Measurements from ENCODE around the gene SSC4D.
"Not testable (repeated sequence)": the region's sequence is repeated elsewhere in the genome, so short reads cannot be mapped to it uniquely, and the experiment has no call there.

Gene SSC4D

DNA sequence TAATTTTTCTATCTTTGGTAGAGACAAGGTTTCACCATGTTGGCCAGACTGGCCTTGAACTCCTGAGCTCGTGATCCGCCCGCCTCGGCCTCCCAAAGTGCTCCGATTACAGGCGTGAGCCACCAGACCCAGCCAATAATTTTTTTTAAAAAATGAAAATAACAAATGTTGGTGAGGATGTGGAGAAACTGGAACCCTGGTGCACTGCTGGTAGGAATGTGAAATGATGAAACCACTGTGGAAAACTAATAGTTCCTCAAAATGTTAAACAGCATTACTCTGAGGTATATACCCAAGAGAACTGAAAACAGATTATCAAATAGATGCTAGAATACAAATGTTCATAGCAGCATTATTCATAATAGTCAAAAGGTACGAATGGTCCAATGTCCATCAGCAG, 27.7 kb downstream of the SSC4D start:
- DNase-seq, result no peak

DNA sequence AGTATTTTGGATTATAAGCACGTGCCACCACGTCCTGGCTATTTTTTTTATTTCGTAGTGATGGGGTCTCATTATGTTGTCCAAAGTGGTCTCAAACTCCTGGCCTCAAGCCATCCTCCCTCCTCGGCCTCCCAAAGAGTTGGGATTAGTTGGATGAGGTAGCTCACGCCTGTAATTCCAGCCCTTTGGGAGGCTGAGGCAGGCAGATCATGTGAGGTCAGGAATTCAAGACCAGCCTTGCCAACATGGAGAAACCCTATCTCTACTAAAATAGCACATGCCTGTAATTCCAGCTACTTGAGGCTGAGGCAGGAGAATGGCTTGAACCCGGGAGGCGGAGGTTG, 28.9 kb downstream of the SSC4D start:
- DNase-seq, result no peak

DNA sequence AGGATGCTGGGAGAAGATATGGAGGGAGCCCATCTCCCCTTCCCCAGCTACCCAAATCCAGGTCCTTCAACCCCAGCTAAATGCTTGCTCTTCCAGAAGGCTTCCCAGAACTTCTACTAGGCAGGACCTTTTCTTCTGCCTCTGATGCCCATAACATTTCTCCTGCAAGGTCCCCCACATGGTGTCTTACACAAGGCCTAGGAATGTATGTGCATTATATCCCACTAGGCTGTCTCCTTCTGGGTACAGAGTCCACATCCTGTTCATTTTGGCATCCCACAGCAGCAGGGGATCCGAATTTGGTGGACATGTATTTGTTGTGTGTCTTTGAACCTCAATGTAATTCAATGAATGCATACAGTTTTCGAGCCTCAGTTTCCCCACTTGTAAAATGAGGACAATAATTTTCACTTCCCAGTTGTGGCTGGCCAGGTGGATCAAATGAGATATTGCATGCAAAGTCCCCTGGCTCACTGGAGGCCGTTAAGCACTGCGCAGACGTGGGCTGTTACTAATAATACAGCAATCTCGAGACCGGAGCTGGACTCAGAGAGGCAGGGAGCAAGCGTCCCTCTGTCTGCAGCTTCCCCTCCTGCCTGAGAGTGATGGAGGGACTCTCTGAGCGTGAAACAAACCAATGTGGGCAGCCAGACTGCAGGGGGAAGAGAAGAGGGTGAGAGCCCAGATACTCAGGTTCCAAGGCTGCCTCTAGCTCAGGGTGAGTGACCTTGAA, 32.1 kb downstream of the SSC4D start:
- DNase-seq, result peak; percentile 35

DNA sequence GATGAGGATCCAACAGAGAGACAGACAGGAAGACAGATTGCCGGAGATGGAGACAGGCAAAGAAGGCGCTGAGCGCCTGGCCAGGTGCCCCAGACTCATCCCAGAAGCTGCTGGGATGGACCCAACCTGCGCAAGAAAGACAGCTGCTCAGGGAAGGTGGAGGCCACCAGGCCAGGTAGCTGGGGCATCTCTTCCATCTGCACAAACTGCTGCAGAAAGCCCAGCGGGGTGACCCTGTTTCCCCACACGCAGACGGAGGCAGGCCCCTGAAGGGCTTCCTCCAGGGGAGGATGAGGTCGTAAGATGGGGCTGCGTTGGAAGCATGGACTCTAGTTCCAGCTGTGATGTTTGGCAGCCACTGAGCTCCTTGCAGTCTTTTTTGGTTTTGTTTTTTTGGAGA, 34.2 kb downstream of the SSC4D start:
- DNase-seq, result no peak

DNA sequence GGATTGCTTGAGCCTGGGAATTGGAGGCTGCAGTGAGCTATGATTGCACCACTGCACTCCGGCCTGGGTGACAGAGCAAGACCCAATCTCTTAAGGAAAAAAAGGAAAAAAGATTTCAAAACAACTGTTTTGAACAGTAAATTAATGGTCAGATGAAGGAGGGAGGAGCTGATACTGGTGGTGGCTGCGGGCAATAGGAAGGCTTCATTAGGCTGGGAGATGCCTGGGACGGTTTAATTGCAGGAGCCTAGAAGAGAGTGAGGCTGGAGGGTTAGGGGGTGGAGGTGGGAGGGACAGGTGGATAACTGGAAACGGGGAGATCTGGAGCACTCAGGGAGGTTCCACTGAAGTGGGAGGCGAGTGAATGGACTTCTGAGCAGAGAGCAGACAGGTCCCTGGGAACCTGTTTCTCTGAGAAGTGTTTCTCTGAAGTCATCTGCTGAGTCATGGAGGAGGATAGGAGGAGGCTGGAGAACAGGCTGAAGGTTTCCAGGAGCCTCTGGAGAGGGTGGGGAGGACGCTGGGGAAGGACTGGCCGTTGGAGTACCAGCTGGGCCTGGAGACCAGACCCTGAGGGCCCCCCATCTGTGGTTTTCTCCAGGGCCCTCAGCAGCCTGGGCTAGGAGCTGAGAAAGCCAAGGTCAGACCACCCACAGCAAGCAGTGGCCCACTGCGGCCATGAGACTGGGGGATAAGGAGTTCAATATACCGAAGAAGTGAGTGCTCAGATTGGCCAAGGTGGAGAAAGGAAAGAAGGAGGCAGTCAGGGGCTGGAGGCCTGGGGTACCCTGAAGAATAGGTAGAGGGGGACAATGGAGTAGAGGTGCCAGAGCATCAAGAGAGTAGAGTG, 36.3 kb downstream of the SSC4D start:
- DNase-seq, result no peak

DNA sequence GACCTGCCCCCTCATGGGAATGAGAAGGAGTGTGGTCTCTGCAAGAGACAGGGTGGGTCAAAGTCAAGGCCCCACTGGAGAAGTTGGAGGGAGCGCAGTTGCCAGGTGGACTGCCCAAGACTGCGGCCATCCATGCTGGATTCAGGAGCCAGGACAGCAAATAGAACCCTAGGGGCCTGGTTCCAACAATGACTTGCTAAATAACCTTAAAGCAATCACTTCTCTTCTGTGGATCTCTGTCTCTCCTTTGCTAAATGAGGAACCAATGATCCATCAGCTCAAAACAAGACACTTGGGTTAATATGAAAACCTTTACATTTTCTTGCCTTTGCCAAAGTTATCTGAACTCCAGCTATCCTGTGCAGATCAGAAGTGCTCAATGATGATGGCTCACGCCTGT, 38.1 kb downstream of the SSC4D start:
- no peak for DNase-seq

DNA sequence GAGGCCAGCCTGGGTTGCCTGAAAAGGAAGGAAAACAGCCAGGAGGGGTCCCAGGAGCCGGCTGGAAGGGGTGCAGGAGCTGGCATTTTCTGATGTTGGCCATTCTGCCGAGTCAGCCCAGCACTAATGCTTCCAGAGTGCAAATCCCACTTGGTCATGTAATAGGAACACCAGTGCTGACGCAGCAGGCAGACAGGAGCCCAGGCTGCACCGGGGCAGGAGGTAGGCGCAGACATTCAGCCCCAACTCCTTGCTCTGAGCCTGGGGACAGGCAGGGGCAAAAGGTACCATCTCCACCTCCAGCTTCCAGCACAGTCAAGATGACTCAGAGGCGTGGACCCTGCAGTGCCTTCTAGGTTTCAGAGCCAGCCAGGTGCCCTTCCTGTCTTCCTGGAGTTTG, 40.5 kb downstream of the SSC4D start:
- no peak for DNase-seq

DNA sequence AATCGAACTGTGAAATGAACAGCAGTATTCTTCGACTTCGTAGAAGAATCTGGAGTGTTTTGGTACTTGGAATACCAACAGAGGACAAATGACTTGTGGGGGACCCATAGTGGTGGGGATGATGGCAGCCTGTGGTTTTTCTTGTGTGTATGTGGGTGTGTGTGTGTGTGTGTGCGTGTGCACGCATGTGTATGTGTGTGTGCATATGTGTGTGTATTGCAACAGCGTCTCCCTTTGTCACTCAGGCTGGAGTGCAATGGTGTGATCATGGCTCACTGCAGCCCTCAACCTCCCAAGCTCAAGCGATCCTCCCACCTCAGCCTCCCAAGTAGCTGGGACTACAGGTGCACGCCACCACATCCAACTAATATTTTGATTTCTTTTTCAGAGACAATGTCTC, 41.3 kb downstream of the SSC4D start:
- DNase-seq, result no peak

DNA sequence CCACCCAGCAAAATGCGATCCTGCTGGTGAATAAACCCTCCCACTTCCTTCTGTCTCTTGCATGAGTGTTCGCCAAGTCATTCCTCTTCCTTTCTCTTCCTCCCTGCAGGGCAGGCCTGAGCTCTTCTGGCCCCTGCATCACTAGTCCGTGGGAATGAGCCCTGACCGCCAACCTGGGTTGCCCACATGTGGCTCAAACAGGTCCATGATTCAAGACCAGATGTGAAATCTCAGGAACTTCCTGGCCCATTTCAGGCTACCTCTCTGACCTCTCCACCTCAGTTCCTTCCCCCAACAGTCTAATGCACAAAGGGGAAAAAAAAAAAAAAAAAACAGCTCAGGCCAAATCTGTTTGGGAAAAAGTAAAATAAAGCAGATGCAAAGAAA, 45.3 kb downstream of the SSC4D start:
- DNase-seq, result no peak

DNA sequence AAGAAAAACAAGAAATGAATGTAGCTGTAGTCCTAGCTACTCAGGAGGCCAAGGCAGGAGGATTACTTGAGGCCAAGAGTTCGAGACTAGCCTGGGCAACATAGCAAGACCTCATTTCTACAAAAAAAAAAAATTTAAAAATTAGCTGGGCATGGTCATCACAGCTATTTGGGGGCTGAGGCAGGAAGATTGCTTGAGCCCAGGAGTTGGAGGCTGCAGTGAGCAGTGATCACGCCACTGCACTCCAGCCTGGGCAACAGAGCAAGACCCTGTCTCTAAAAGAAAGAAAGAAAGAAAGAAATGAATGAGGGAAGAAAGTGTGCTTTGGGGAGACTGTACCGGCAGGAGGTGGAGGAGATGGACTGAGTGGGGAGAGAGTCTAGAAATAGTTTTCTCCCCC, 45.7 kb downstream of the SSC4D start:
- not testable (repeated sequence) for DNase-seq

DNA sequence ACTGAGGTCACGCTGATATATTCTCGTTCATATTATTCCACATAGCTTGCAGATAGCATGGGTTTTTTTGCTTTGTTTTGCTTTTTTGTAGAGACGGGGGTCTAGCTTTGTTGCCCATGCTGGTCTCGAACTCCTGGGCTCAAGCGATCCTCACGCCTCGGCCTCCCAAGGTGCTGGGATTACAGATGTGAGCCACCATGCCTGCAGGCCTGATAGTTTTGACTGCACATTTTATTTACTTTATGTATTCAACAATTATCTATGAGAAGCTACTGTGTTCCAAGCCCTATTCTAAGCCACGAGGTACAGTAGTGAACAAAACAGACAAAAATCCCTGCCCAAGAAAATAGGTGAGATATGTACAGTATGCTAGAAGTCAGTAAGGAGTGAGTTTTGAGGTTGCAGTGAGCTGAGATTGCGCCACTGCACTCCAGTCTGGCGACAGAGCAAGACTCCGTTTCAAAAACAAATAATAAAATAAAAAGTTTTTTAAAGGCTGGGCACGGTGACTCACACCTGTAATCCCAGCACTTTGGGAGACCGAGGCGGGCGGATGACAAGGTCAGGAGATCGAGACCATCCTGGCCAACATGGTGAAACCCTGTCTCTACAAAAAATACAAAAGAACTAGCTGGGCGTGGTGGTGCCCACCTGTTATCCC, 49.4 kb downstream of the SSC4D start:
- DNase-seq, result no peak

DNA sequence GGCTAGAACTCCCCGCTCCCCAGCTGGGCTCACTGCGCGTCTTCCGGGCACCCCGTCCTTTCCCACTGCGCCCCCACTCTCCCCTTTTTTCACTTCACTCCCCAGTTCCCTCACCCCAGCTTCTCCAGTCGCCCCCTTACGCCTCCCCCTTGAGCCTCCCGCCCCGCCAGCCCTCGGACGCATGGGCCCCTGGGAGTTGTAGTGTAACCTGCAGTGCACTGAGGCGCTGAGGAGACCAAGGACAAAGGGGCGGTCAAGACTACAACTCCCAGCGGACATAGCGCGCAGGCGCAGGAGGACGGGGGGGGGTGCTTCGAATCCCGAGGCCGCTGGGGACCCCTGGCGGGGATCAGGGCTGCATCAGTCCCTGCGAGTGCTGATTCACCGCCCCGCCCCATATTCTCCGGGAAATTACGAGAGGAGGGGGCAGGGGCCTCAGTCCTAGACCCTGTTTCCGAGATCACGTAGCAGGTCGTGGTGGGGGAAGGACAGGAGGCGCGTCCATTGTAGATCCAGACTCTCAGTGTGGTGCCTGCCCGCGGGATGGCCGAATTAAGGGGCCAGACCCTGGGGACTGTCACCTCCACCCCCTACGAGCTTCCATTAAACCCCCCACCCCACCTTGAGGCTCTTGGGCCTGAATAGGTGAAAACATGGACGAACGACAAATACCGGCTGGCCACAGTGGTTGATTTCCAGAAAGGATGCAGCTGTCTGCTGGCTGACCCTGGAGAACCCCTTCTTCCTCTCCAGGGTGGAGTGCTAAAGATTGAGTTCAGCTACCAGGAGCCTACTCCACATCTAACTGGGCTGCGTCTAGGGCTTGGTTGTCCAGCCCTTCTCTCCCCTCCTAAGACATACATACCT, 50.2 kb downstream of the SSC4D start:
- peak; percentile 99 for DNase-seq

DNA sequence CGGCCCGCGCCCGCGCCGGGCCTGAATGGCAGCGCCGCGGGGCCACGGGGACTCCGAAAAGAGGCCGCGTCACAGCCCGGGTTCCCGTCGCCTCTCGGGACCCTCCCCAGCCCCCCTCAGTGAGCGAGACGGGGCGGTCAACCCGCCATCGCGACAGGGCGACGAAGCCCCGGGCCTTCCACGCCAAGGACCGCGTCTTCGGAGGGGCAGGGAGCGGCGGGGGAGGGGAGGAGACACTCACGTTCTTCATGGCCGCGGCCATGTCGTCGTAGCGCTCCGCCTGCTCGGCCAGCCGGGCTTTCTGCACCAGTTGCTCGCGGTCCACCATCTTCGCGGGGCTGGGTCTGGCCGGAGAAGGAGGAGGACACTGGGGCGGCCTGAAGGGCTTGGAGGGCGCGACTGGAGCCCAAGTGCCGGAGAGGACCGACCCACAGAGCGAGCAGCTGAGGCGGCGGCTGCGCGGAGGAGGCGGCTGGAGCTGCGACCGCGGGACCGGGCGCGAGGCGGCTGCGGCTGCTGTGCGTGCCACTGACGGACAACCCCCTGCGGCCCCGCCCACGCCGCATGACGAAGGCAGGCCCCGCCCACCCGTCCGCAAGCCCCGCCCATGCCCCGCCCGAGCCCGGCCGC, 50.9 kb downstream of the SSC4D start, which contains the start of gene YWHAG:
YWHAG (minus strand) TSS at position 511 of the 630 bp plus-strand sequence; CDS start at position 328, 183 bp downstream.
- DNase-seq, result peak; percentile 93

DNA sequence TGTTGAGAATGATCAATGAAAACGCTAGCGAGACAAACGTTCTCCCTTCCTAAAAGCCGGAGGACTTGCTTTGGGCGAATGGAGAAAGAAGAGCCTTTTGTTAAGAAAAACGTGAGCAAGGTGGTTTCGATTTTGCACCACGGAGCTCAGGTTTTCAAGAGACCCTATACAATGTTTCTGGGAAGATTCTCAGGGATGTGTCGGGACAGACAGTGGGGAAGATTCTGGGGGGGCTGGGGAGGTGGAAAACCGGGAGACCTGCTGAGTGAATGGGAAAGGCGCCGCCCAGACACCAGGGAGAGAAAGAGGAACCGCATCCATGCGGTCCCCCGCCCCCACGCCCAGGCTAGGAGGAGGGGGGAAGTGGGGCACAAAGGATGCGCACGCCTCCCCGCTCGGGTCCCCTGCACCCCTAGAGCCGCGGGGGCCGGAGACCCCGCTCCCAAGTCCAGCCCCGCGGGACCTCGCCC, 51.5 kb downstream of the SSC4D start:
- peak; percentile 54 for DNase-seq

DNA sequence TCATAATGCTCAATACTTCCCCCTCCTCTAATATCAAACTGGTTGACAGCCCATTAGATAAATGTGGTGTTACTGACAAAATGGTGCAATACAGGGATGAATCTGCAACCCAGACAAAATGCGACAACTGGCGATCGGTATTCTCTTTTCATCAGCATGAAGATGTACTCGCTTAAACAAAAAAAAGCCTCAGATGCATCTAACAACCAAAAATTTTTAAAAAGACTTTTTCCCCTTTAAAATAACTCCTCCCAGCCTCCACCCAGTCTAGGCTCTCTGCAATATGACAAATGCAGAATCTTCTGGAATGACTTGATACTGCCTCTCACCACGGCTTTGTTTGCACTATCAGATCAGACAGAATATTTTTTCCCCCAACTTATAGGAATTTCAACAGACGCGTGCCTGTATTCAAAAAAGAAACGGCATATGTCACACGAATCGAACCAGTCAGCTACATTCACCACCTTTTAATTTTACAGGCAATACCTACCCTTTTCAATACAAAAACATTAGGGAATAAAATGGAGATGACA, 52.0 kb downstream of the SSC4D start:
- DNase-seq, result no peak

DNA sequence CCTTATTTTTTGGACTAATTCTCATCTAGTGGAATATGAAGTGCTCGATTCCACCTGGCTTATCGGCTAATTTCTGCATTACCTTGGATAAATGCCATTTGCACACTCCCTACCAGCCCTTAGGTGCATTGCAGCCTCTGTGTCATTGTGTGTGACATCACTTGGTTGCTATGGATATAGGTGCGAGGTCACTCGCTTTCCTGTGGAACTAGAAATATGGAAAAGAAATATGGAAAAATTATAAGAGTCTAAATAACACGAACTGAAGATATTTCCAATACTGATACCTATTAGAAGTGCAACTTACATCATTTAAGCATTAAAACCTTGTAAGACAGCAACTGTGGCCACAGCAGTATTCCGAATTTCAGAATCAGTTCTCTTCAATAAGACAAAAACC, 52.7 kb downstream of the SSC4D start:
- DNase-seq, result peak; percentile 52

DNA sequence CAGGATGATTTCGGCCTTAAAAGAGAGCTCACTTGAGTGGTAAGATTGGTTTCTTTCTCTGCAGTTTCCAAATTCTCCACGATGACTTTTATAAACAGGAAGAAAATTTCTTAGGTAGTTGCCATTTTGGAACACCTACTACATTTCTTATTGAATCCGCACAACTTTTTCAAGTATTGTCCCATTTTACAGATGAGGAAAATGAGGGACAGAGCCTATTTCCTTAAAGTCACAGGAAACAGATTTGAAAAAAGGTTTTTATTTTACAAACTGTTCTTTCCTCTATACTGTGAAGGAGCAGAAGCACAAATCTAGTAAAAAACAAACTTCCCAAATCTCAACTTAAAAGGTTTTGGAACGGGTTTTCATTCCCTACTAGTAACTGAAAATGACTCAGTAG, 53.4 kb downstream of the SSC4D start:
- no peak for DNase-seq

DNA sequence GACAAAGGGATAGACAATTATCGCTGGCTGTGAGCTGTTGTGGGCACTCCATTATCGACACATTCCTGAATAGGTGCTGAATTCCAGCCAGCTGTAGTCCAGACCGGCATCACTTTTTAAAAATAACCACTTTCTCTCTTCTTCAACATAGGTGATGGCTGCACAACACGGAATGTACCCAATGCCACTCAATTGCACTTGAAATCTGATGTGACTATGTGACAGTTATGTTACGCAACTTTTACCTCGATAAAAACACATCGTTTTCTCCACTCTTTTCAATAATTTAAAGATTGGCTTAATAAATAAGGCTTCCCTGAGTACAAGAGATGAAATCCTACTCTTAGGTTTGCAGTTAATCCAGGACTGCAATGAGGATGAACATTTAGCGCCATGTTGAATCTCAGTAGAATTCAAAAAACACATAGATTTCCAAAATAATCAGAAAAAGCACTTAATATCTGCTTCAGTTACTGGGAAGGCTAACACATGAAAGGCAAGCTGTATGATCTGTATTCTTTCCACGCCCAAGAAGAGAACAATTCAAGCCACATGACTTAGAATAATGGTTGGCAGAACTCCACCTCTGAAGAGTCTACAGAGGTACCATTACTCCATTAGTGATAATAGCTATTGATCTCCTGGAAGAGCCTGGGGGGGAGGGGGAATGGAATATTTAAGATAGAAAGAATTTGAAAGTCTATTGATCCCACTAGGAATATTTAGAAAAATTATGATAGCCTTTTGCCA, 54.3 kb downstream of the SSC4D start:
- peak; percentile 7 for DNase-seq

DNA sequence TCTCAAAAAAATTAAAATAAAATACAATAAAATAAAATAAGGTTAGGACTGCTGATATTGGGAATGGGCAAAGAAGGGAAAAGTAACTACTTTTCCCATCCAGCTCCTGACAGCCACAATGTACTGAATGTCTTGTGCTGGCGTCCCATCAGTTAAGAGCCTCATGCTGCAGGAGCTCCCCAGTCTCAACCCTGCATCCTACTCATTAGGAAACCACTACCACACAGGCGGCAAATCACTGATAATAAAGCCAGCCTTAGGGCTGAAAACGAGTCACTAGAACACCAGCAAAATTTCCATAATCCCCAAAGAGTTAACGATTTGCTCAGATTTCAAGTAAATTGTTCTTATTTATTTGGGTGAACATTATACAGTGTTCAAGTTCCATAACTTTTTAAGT, 55.0 kb downstream of the SSC4D start:
- DNase-seq, result no peak

DNA sequence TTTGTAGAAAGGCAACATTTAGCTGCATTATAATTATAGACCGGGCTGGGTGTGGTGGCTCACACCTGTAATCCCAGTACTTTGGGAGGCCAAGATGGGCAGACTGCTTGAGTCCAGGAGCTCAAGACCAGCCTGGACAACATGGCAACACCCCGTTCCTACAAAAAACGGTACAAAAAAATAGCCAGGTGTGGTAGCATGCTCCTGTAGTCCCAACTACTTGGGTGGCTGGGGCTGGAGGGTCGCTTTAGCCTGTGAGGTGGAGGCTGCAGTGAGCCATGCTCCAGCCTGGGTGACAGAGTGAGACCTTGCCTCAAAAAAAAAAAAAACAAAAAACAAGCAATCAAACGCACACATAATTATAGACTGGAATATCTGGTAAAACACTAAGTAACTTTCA, 55.8 kb downstream of the SSC4D start:
- no peak for DNase-seq

DNA sequence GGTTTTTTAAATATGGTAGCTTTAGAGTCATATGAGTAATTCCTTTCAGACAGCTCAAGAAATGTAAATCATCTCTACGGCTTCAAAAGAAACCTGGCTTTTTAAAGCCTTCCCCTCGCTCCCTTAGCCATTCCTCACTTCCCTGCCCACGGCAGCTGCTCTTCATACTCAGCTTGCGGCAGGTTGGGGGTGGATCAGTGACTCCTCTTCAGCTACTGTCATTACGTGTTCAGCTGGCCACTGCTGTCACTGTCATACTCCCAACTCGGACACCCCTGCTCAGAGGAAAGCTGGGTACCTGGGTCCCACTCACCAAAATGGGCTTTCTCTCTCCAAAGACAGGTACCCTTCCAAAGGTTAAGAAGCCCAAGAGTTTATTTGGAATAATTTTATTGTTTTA, 57.3 kb downstream of the SSC4D start:
- no peak for DNase-seq

Data from NCI-H146 (cell line).